ENCODE measurements around the gene SERPINB3.
"Not testable (repeated sequence)": the region's sequence is repeated elsewhere in the genome, so short reads cannot be mapped to it uniquely, and the experiment has no call there.

DNA sequence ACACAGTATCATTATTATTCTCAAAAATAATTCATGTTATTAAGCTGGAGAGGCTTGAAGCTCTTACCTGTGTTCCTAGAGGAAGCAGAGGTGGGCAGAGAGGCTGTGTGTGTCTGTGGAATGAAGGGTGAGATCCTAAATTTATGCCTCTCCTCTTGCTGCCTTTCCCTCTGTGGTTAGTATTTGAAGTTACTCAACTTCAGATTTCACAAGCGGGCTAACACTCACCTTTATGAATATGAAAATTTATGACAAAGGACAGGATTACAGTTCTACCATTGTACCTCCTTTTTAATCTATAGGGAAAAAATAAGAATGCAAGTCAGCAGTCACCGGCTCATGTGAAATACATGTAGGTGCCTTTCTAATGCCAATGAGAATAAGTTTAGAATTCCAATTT lies 17.6 kb downstream of the SERPINB3 start, which contains the start of gene SERPINB4:
- not testable (repeated sequence) for TF ChIP-seq EP300 (IDR thresholded peaks at IDR 0.05)
- TF ChIP-seq, protein P1, sequence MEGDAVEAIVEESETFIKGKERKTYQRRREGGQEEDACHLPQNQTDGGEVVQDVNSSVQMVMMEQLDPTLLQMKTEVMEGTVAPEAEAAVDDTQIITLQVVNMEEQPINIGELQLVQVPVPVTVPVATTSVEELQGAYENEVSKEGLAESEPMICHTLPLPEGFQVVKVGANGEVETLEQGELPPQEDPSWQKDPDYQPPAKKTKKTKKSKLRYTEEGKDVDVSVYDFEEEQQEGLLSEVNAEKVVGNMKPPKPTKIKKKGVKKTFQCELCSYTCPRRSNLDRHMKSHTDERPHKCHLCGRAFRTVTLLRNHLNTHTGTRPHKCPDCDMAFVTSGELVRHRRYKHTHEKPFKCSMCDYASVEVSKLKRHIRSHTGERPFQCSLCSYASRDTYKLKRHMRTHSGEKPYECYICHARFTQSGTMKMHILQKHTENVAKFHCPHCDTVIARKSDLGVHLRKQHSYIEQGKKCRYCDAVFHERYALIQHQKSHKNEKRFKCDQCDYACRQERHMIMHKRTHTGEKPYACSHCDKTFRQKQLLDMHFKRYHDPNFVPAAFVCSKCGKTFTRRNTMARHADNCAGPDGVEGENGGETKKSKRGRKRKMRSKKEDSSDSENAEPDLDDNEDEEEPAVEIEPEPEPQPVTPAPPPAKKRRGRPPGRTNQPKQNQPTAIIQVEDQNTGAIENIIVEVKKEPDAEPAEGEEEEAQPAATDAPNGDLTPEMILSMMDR (IDR thresholded peaks at IDR 0.05): not testable (repeated sequence)

Data from ovary (tissue), 3 donors.